ENCODE results near the gene ACOT7.

The ACOT7 gene

DNA sequence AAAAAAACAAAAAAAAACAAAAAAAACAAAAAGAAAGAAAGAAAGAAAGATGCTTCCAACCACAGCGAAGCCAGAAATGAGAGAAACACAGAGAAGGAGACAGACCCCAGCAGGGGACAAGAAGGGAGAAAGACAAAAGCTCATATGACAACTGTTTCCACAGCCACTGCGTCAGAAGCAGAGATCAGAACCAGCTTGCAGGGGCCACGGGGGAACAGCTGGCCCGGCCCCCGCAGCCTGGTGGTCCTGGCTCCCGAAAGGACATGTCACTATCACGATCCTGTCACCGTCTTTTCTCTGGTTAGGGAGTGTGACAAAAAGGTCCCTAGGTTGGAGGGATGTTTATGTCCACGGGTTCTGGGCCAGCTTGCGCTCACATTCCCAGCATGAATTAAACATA lies 60.7 kb downstream of the ACOT7 start:
- no peaks in the 10 kb centered on the region for H3F3A ChIP-seq (ENCODE audit: low read depth)
- H2AFZ ChIP-seq (ENCODE audit: low read length): no peak overlapping the region
- no peaks in the 10 kb centered on the region for H3K4me1 ChIP-seq (ENCODE audit: insufficient read depth, low read length, poor library complexity, severe bottlenecking)
- no peak for TF ChIP-seq EZH2phosphoT487 (IDR thresholded peaks at IDR 0.05; ENCODE audit: borderline replicate concordance)
- TF ChIP-seq, protein P1, sequence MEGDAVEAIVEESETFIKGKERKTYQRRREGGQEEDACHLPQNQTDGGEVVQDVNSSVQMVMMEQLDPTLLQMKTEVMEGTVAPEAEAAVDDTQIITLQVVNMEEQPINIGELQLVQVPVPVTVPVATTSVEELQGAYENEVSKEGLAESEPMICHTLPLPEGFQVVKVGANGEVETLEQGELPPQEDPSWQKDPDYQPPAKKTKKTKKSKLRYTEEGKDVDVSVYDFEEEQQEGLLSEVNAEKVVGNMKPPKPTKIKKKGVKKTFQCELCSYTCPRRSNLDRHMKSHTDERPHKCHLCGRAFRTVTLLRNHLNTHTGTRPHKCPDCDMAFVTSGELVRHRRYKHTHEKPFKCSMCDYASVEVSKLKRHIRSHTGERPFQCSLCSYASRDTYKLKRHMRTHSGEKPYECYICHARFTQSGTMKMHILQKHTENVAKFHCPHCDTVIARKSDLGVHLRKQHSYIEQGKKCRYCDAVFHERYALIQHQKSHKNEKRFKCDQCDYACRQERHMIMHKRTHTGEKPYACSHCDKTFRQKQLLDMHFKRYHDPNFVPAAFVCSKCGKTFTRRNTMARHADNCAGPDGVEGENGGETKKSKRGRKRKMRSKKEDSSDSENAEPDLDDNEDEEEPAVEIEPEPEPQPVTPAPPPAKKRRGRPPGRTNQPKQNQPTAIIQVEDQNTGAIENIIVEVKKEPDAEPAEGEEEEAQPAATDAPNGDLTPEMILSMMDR (conservative IDR thresholded peaks at IDR 0.05; ENCODE audit: low read length): no peak
- H3K79me2 ChIP-seq (ENCODE audit: insufficient read depth, low read length): no peaks in the 10 kb centered on the region
- peaks cover 10% of the 10 kb centered on the region; the same call in 1 of the 2 replicates for H3K36me3 ChIP-seq (ENCODE audit: insufficient read depth, low read length)
- no peak overlapping the region for H3K4me3 ChIP-seq (ENCODE audit: low read length, poor library complexity, severe bottlenecking)
- no peaks in the 10 kb centered on the region for H4K20me1 ChIP-seq (ENCODE audit: insufficient read depth, low read length, poor library complexity, severe bottlenecking)
- H3K27me3 ChIP-seq (ENCODE audit: insufficient read depth, low read length, poor library complexity, severe bottlenecking): no peaks in the 10 kb centered on the region
- H3K4me2 ChIP-seq (ENCODE audit: low read depth, low read length, poor library complexity, severe bottlenecking): no peak overlapping the region
- no peaks in the 10 kb centered on the region for H3K9me3 ChIP-seq (ENCODE audit: insufficient read depth, low read depth, low read length)
- H3K9ac ChIP-seq (ENCODE audit: low read depth, low read length, poor library complexity, severe bottlenecking): no peak overlapping the region
- no peaks in the 10 kb centered on the region for H3K9me2 ChIP-seq (replicated peaks; ENCODE audit: low read depth, low read length)

DNA sequence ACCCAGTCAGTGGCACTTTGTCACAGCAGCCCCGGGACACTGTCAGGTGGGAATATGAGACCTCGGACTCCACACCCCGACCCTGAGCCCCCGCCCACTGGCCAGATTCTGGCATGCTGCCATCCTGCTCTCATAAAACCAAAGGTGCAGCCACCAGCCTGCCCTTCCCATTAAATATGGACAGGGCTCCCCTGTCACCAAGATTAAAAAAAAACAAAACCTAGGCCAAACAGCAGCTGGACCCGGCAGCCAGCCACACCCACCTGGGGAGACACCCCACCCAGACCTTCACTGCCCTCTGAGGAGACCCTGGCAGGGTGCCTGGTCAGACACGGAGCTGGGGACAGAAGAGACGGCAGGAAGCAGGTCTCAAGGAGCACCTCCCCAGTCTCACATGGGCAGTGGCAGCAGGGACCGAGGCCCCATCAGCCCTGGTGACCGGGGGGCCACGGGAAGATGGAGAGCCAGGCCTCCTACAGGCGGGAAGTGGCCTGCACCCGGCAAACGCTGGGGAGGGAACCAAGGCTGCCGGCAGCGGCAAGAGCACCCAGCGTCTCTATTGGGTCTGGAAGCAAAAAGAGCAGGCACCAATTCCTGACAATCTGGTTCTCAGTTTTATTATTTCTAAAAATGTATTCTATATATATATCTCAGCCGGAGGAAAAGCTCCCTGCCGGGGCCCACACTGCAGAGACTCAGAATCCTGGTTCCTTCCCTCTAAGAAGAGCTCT lies 61.9 kb downstream of the ACOT7 start:
- TF ChIP-seq EZH2phosphoT487 (IDR thresholded peaks at IDR 0.05; ENCODE audit: borderline replicate concordance): no peak
- TF ChIP-seq, protein P1 (conservative IDR thresholded peaks at IDR 0.05; ENCODE audit: low read length): no peak
- H3K27me3 ChIP-seq (ENCODE audit: insufficient read depth, low read length, poor library complexity, severe bottlenecking): no peaks in the 10 kb centered on the region

DNA sequence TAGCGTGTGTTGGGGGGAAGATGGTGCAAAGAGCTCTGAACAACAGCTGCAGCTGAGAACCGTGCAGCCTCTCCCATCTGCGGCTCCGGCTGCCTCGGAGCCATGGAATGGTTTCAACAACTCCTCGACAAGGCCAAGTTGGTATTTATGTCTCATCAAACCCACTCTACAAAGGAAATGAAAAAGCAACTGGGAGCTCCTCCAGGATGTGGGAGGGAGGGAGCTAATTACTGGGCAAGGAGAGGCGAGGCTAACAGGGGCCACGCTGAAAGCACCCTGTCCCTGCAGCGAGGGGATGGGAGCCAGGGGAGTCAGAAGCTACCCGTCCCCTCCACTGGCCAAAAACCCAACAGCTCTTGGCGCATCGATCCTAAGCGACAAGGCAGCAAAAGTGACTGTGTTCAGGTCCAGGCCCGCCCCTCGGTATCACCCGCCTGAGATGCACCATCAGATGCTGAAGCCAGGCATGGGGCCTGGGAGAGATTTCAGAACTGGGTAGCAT lies 63.1 kb downstream of the ACOT7 start:
- no peak overlapping the region for H3K9ac ChIP-seq (ENCODE audit: low read depth, low read length, poor library complexity, severe bottlenecking)
- H3K4me2 ChIP-seq (ENCODE audit: low read depth, low read length, poor library complexity, severe bottlenecking): no peak overlapping the region
- H4K20me1 ChIP-seq (ENCODE audit: insufficient read depth, low read length, poor library complexity, severe bottlenecking): no peaks in the 10 kb centered on the region
- no peaks in the 10 kb centered on the region for H3K9me2 ChIP-seq (replicated peaks; ENCODE audit: low read depth, low read length)
- no peak for TF ChIP-seq EZH2phosphoT487 (IDR thresholded peaks at IDR 0.05; ENCODE audit: borderline replicate concordance)
- TF ChIP-seq, protein P1 (conservative IDR thresholded peaks at IDR 0.05; ENCODE audit: low read length): no peak
- H3K79me2 ChIP-seq (ENCODE audit: insufficient read depth, low read length): no peaks in the 10 kb centered on the region
- H3K9me3 ChIP-seq (ENCODE audit: insufficient read depth, low read depth, low read length): no peaks in the 10 kb centered on the region
- no peak overlapping the region for H3K4me3 ChIP-seq (ENCODE audit: low read length, poor library complexity, severe bottlenecking)
- peaks cover 22% of the 10 kb centered on the region; the same call in 1 of the 2 replicates for H3K36me3 ChIP-seq (ENCODE audit: insufficient read depth, low read length)
- no peaks in the 10 kb centered on the region for H3F3A ChIP-seq (ENCODE audit: low read depth)
- no peak overlapping the region for H2AFZ ChIP-seq (ENCODE audit: low read length)
- H3K27me3 ChIP-seq (ENCODE audit: insufficient read depth, low read length, poor library complexity, severe bottlenecking): no peaks in the 10 kb centered on the region
- H3K4me1 ChIP-seq (ENCODE audit: insufficient read depth, low read length, poor library complexity, severe bottlenecking): no peaks in the 10 kb centered on the region

More for the DNA sequence above, 61.9 kb downstream of the ACOT7 start:
- Histone ChIP-seq H3K4me1 (ENCODE audit: insufficient read depth, low read length, poor library complexity, severe bottlenecking) (no peaks in the 10 kb centered on the region), H3F3A (ENCODE audit: low read depth) (no peaks in the 10 kb centered on the region), H3K4me3 (ENCODE audit: low read length, poor library complexity, severe bottlenecking) (no peak overlapping the region), H3K4me2 (ENCODE audit: low read depth, low read length, poor library complexity, severe bottlenecking) (no peak overlapping the region), H3K79me2 (ENCODE audit: insufficient read depth, low read length) (no peaks in the 10 kb centered on the region), H3K9ac (ENCODE audit: low read depth, low read length, poor library complexity, severe bottlenecking) (no peak overlapping the region), H3K9me2 (replicated peaks; ENCODE audit: low read depth, low read length) (no peaks in the 10 kb centered on the region), H4K20me1 (ENCODE audit: insufficient read depth, low read length, poor library complexity, severe bottlenecking) (no peaks in the 10 kb centered on the region), H3K9me3 (ENCODE audit: insufficient read depth, low read depth, low read length) (no peaks in the 10 kb centered on the region), H2AFZ (ENCODE audit: low read length) (no peak overlapping the region), H3K36me3 (ENCODE audit: insufficient read depth, low read length) (peaks cover 15% of the 10 kb centered on the region; the same call in 1 of the 2 replicates)

All from Loucy (cell line).